ENCODE data around the gene TGFBR3.

GRCh38 chr1:91699339-91699974 is 186.5 kb downstream of the TGFBR3 start:
- no peak for TF ChIP-seq POLR2AphosphoS5 (IDR thresholded peaks at IDR 0.05; ENCODE audit: low read depth, low read length)
- TF ChIP-seq POLR2A (IDR thresholded peaks at IDR 0.05; ENCODE audit: low read depth, low read length): no peak
